HG03175 (cell line): ENCODE data around the gene RNF144A.

ENCODE experiments used
- ATAC-seq: cut with Tn5 transposase; IDR thresholded peaks from one replicate; pipeline ENCODE4 v1.9.1; 2021; ENCODE audit warnings: mild to moderate bottlenecking, moderate library complexity; ENCODE audit not compliant: unreplicated experiment

RNF144A gene

DNA sequence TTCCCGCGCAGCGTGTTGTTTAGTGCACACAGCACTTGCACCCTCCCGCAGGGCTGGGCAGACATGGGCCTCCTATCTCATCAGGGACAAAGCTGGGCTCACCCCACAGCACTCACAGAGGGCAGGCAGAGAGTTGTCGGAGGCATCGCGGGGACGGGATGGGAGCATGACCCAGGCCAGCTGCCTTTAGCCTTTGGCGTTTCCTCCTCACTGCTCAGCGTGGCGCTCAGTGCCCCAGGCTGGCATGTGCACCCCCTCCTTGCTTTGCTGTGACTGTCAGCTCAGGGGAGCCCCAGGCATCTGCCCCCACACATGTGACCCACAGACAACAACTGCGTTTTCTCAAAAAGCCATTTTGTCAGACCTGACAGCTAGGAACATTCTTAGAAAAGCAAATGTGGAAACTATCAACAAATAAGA lies 101.1 kb downstream of the RNF144A start:
- no peak for ATAC-seq

DNA sequence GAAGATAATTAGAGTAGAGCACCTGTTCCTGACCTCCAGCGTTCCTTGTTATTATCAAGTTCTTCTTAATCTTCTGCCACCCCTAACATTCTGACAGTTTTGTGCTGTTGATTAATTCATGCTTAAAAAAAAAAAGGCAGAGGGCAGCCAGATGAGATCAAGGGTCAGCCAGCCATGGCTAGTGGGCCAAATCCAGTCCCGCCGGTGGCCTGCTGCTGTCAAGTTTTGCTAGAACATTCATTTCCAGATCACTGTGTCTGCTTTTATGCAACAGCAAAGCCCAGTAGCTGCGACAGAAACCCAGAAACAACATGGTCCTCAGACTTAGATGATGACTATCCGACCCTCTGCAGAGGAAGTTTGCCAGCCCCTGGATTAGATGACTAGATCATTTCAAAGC lies 101.6 kb downstream of the RNF144A start:
- ATAC-seq = no peak

DNA sequence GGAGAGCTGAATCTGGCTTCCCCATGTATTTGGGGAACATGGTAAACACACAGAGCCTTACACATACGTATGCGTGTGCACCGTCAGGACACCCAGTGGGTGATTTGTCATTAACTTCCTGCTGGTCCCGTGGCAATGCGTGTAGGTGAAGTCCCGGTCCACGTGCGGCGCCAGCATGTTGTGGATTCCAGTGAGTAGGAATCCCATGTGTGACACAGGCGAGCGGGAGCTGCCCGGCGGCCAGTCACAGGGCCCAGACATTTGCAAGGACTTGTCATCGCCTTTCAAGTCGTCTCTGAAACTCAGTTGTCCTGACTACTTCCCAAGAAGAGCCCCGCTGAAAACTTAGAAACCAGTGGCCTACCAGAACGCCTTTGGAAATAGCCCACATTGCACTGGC lies 102.0 kb downstream of the RNF144A start:
- no peak for ATAC-seq

DNA sequence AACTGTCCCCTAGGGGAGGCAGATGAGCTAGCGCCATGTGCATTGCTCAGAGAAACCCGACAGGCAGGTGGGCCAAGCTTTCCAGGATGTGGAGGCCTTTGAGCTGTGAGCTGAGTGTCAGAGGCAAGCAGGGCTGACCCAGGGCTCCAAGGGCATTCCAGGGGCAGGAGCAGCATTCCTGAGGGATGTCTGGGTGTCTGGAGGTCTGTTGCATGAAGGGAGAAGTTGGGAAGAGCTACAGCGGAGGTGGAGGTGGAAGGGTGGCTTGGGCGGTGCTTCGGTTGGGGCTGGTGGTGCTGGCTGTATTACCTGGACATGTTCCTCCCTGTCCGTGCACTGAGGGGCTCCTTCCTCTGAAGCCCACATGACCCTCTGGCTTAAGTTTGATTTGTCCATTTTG lies 102.8 kb downstream of the RNF144A start:
- no peak for ATAC-seq

DNA sequence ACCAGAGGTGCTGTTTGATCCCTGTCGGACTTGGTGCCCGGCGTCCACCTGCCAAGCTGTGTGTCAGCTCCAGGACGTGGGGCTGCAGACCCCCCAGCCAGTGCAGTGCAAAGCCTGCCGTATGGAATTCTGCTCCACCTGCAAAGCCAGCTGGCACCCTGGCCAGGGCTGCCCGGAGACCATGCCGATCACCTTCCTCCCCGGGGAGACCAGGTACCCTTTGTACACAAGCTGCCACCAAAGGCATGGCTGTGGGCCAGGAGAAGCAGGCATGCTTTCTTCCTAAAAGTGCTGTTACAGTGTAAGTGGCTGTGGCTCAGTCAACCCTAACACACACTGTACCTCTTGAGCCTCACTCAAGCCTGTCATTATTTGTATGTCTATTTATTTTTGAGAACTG lies 103.3 kb downstream of the RNF144A start:
- ATAC-seq = no peak

DNA sequence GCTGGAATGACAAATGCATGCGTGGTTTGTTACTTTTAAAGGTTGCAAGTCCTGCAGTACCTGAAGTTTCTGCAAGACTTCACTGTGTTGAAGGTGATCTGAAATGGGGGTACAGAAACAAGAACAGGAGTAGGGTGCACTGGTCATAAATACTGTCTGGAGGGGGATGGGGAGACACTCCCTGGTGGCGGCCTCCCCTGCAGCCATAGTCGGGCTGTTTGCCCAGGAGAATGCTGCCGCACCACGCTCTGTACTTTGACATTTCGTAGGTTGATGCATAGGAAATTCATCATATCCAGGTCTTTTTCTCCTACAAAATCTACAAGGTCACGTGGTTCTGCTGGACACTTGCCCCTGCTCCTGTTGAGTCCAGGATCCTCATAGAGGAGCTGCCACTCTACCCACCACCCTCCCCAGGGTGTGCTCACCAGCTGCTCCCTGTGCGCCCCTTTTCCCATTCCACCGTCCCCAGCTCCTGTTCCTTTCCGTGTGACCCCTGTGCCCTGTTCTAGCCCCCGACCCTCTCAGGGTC lies 103.8 kb downstream of the RNF144A start:
- no peak for ATAC-seq

DNA sequence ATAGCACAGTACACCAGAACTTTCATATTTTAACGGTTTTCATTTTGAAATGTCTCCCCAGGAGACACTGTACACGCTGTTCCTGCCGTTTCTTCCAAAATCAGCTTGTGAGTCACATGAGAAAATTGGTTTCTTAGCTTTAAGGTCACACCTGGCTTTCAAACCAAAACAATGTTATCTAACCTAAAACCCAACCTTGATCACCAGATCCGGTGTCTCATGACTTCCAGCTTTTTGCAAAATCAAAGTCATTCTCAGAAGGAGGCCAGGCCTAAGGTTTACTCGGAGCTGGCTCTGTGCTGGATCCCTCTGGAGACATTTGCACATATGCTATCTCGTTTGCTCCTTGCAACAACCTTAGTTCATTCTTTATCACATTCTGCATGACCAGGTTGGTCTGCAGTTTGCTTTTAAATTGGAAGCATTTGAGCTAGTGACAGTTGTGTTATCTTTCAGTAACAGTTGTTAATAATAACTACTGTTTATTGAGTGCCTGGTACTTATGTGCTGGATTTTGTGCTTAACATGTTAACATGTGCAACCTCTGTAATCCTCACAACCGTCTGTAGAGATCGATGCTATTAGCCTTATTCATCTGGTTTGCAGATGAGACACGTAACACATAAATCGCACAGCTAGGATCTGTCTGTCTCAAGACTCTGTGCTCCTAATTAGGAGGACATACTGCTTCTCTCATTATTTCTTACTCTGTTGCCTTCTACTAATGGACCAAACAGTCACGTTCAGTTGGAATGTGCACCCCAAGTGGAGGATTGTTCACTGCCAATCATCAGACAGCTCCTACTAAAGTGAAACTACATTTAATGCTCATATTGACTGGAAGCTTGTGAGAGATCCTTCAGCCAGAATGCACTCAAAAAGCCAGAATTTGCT lies 105.5 kb downstream of the RNF144A start:
- no peak for ATAC-seq

- ATAC-seq = no peak
Observed at GRCh38 chr2:7023542-7023941, 106.3 kb downstream of the RNF144A start.

DNA sequence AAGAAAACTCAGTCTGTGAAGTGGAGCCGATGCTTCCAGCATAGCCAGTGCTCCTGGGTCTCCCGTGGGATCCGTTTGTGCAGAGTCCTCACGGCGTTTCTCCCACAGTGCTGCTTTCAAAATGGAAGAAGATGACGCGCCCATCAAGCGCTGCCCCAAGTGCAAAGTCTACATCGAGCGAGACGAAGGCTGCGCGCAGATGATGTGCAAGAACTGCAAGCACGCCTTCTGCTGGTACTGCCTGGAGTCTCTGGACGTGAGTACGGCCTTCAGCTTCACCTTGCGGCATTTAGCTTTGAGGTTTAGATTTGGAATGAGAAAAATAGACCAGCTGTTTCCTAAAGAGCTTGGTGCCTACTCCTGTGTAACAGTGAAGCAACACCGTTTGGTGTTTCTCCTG lies 107.0 kb downstream of the RNF144A start:
- ATAC-seq = no peak

GRCh38 chr2:7025082-7025481 lies 107.9 kb downstream of the RNF144A start:
- ATAC-seq = no peak

DNA sequence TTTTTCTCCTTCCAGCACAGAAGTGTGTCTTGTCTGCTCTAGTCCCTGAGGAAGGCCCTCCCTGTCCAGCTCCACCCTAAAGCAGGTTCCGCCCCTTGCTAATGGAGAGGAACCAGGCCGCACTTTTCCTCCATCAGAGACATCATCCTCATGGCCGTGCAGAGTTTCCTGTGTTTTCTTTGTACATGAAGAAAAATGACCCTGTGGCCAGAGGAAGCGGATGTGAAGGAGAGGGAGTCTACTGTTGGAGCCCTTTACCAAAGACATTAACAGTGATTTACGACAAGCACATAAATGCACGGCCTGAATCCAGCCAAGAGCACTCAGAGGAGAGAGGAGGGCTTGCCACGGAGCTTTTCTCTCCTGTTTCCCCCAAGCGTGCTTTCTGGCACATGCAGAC lies 109.5 kb downstream of the RNF144A start:
- ATAC-seq = no peak

- no peak for ATAC-seq
Observed at GRCh38 chr2:7027411-7027810, 110.2 kb downstream of the RNF144A start.

- ATAC-seq = no peak
Observed at GRCh38 chr2:7027956-7028655, 110.9 kb downstream of the RNF144A start.

GRCh38 chr2:7028846-7029245 lies 111.6 kb downstream of the RNF144A start:
- ATAC-seq = no peak

GRCh38 chr2:7029291-7030059 lies 112.3 kb downstream of the RNF144A start:
- ATAC-seq = no peak

DNA sequence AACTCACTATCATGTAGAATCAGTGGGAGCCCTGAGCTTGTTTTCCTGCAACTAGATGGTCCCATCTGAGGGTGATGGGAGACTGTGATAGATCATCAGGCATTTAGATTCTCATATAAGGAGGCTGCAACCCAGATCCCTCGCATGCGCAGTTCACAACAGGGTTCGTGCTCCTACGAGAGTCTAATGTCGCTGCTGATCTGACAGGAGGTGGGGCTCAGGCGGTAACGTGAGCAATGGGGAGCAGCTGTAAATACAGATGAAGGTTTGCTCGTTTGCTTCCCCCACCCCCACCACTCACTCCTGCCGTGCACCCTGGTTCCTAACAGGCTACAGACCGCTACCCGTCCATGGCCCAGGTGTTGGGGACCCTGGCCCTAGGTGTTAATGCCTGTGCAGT lies 113.6 kb downstream of the RNF144A start:
- ATAC-seq = no peak

GRCh38 chr2:7031547-7032245 lies 114.5 kb downstream of the RNF144A start:
- no peak for ATAC-seq

- no peak for ATAC-seq
Observed at GRCh38 chr2:7032371-7032770, 115.2 kb downstream of the RNF144A start.

DNA sequence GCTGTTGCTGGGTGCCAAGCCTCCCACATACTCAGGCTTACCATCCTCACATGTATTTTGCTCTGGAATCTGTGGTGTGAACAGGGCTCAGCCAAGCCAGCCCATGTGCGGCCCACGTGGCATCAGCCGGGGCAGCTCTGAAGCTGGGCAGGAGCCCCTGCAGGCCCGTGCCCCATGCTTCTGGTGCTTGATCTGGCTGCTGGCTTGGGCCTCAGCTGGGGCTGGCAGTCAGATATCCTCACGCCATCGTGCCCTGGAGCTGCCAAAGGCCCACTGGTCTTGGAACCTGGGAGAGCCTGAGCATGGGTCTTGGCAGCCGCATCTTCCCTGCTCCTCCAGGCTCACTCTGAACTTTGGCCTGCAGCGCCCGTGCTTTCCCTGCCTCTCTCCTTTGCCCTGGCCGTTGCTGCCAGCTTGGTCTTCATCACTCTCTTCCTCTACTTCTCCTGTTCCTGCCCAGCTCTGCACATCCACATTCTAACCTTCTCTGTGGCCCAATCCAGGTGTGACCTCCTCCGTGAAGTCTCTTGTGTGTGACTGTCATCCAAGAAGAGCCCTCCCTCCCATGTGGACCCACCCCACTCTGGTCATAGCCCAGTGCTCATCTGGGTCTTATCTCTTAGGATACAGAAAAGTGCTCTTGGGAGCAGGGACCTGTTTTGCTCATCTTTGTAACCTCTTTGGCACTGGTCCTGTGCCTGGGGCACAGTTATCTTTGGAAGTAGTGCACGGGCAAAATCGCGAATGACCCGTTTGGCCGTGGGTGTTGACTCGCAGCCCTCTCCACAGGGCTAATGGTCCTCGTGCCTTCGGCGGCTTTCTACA lies 116.1 kb downstream of the RNF144A start:
- ATAC-seq = no peak

- no peak for ATAC-seq
Observed at GRCh38 chr2:7034303-7034702, 117.1 kb downstream of the RNF144A start.
